Neural cell (in vitro differentiated cells): ENCODE data around the gene KHSRP. TPM values are rescaled to one million over a fixed set of nuclear protein-coding genes. Genes with fewer than 3 reads are reported as not detected.

ENCODE experiments used
- H2AFZ ChIP-seq: fragments of 200-600, 300-800 bp; sonication (generic), shearing (Covaris generic); 2 replicates; pipeline ENCODE4 v1.6.0; 2014; ENCODE audit warnings: low read depth, mild to moderate bottlenecking, antibody characterized with exemption, low read length, moderate library complexity
- H3F3A ChIP-seq: fragments of 200-600 bp; shearing (Covaris generic); 2 replicates; pipeline ENCODE4 v1.6.1; 2016; ENCODE audit warnings: mild to moderate bottlenecking, moderate library complexity, mixed read lengths, antibody characterized with exemption, low read length; ENCODE audit not compliant: insufficient read depth, poor library complexity, severe bottlenecking
- H3K27ac ChIP-seq: fragments of 200-600, 300-800 bp; sonication (generic), shearing (Covaris generic); 2 replicates; pipeline ENCODE4 v1.5.1; 2014; ENCODE audit warnings: mild to moderate bottlenecking, low read length, moderate library complexity
- H3K27me3 ChIP-seq: fragments of 300-800, 200-600 bp; sonication (generic), shearing (Covaris generic); 2 replicates; pipeline ENCODE4 v1.6.0; 2014; ENCODE audit warnings: mild to moderate bottlenecking, low read depth, low read length, moderate library complexity; ENCODE audit not compliant: insufficient read depth
- H3K36me3 ChIP-seq: fragments of 300-800, 200-600 bp; sonication (generic), shearing (Covaris generic); 2 replicates; pipeline ENCODE4 v1.5.1; 2014; ENCODE audit warnings: mild to moderate bottlenecking, antibody characterized with exemption, low read length, moderate library complexity; ENCODE audit not compliant: insufficient read depth
- H3K4me2 ChIP-seq: fragments of 300-800, 200-600 bp; sonication (generic), shearing (Covaris generic); 2 replicates; pipeline ENCODE4 v1.6.0; 2014; ENCODE audit warnings: mild to moderate bottlenecking, low read length
- H3K4me3 ChIP-seq: fragments of 300-800, 200-600 bp; sonication (generic), shearing (Covaris generic); 2 replicates; pipeline ENCODE4 v1.5.1; 2014; ENCODE audit warnings: mild to moderate bottlenecking, low read length, moderate library complexity
- H3K79me2 ChIP-seq: fragments of 200-600 bp; shearing (Covaris generic); replicated peaks from 2 replicates; pipeline ENCODE4 v1.6.0; 2014; ENCODE audit warnings: mild to moderate bottlenecking, low read length, moderate library complexity; ENCODE audit not compliant: insufficient read depth
- H3K9ac ChIP-seq: fragments of 300-800, 200-600 bp; sonication (generic), shearing (Covaris generic); 2 replicates; pipeline ENCODE4 v1.6.1; 2016; ENCODE audit warnings: mild to moderate bottlenecking, low read length, mixed read lengths
- H3K9me2 ChIP-seq: fragments of 200-600 bp; shearing (Covaris generic); 2 replicates; pipeline ENCODE4 v1.6.1; 2016; ENCODE audit warnings: mild to moderate bottlenecking, low read length, mixed read lengths; ENCODE audit not compliant: insufficient read depth
- H3K9me3 ChIP-seq: fragments of 200-600, 300-800 bp; sonication (generic), shearing (Covaris generic); 2 replicates; pipeline ENCODE4 v1.6.1; 2016; ENCODE audit warnings: mild to moderate bottlenecking, mixed run types, low read length, moderate library complexity, mixed read lengths
- H4K20me1 ChIP-seq: fragments of 200-600 bp; shearing (Covaris generic); 2 replicates; pipeline ENCODE4 v1.6.1; 2016; ENCODE audit warnings: mild to moderate bottlenecking, mixed run types; ENCODE audit not compliant: insufficient read depth
- EP300 ChIP-seq: fragments of 450-650 bp; conservative IDR thresholded peaks from 2 replicates; pipeline ENCODE4 v1.6.1; 2014; ENCODE audit warnings: antibody characterized with exemption, mild to moderate bottlenecking, moderate library complexity; ENCODE audit not compliant: poor library complexity, severe bottlenecking
- EZH2 ChIP-seq: fragments of 200-600, 300-800 bp; shearing (Covaris generic), sonication (generic); IDR thresholded peaks from 2 replicates; pipeline ENCODE4 v1.6.1; 2014; ENCODE audit warnings: antibody characterized with exemption, low read length, borderline replicate concordance, mild to moderate bottlenecking; ENCODE audit not compliant: insufficient read depth, poor library complexity, severe bottlenecking
- MXI1 ChIP-seq: fragments of 450-650 bp; conservative IDR thresholded peaks from 2 replicates; pipeline ENCODE4 v1.6.1; 2014; ENCODE audit warnings: antibody characterized with exemption, mild to moderate bottlenecking; ENCODE audit not compliant: poor library complexity, severe bottlenecking
- POLR2AphosphoS5 ChIP-seq: IDR thresholded peaks from 2 replicates; pipeline ENCODE4 v1.6.1; 2012
- RAD21 ChIP-seq: fragments of 450-650 bp; conservative IDR thresholded peaks from 2 replicates; pipeline ENCODE4 v1.6.1; 2014; ENCODE audit warnings: antibody characterized with exemption, mild to moderate bottlenecking, moderate library complexity
- SMC3 ChIP-seq: fragments of 450-650 bp; conservative IDR thresholded peaks from 2 replicates; pipeline ENCODE4 v1.6.1; 2014; ENCODE audit warnings: antibody characterized with exemption, mild to moderate bottlenecking, moderate library complexity; ENCODE audit not compliant: poor library complexity
- TAF1 ChIP-seq: IDR thresholded peaks from 2 replicates; pipeline ENCODE4 v1.6.1; 2012; ENCODE audit warnings: low read depth
- polyA plus RNA-seq: library from polyadenylated mRNA; depleted of rRNA; stranded (reverse); fragments of >200 nt; gene quantifications from 2 replicates; pipeline ENCODE4 v1.2.3, GENCODE V29; 2014
- TF ChIP-seq, protein P1 (sequence below): fragments of 450-650 bp; IDR thresholded peaks from 2 replicates; pipeline ENCODE4 v1.5.1; 2014; ENCODE audit warnings: antibody characterized with exemption, mild to moderate bottlenecking, moderate library complexity; ENCODE audit not compliant: poor library complexity, severe bottlenecking
- TF ChIP-seq, protein P2 (sequence below): IDR thresholded peaks from 2 replicates; pipeline ENCODE4 v1.6.1; 2012; ENCODE audit warnings: borderline replicate concordance

The KHSRP gene
- polyA plus RNA-seq, 1 donor from 2014 or later, result 33.3 TPM

GRCh38 chr19:6409346-6409745, 15.3 kb downstream of the KHSRP start:
- Histone ChIP-seq H3K79me2 (no peaks in the 10 kb centered on the region), H3K4me2 (no peak overlapping the region), H3K9me3 (no peaks in the 10 kb centered on the region), H3K9me2 (no peaks in the 10 kb centered on the region), H3F3A (no peaks in the 10 kb centered on the region), H3K27ac (no peak overlapping the region), H3K9ac (no peak overlapping the region), H4K20me1 (no peaks in the 10 kb centered on the region), H3K4me3 (no peak overlapping the region), H2AFZ (no peak overlapping the region), H3K27me3 (no peaks in the 10 kb centered on the region), H3K36me3 (no peaks in the 10 kb centered on the region)
- TF ChIP-seq EZH2, result no peak
- TF ChIP-seq EP300, result no peak
- no peak for TF ChIP-seq SMC3
- TF ChIP-seq, protein P1, sequence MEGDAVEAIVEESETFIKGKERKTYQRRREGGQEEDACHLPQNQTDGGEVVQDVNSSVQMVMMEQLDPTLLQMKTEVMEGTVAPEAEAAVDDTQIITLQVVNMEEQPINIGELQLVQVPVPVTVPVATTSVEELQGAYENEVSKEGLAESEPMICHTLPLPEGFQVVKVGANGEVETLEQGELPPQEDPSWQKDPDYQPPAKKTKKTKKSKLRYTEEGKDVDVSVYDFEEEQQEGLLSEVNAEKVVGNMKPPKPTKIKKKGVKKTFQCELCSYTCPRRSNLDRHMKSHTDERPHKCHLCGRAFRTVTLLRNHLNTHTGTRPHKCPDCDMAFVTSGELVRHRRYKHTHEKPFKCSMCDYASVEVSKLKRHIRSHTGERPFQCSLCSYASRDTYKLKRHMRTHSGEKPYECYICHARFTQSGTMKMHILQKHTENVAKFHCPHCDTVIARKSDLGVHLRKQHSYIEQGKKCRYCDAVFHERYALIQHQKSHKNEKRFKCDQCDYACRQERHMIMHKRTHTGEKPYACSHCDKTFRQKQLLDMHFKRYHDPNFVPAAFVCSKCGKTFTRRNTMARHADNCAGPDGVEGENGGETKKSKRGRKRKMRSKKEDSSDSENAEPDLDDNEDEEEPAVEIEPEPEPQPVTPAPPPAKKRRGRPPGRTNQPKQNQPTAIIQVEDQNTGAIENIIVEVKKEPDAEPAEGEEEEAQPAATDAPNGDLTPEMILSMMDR, result no peak
- no peak for TF ChIP-seq RAD21
- TF ChIP-seq, protein P2, sequence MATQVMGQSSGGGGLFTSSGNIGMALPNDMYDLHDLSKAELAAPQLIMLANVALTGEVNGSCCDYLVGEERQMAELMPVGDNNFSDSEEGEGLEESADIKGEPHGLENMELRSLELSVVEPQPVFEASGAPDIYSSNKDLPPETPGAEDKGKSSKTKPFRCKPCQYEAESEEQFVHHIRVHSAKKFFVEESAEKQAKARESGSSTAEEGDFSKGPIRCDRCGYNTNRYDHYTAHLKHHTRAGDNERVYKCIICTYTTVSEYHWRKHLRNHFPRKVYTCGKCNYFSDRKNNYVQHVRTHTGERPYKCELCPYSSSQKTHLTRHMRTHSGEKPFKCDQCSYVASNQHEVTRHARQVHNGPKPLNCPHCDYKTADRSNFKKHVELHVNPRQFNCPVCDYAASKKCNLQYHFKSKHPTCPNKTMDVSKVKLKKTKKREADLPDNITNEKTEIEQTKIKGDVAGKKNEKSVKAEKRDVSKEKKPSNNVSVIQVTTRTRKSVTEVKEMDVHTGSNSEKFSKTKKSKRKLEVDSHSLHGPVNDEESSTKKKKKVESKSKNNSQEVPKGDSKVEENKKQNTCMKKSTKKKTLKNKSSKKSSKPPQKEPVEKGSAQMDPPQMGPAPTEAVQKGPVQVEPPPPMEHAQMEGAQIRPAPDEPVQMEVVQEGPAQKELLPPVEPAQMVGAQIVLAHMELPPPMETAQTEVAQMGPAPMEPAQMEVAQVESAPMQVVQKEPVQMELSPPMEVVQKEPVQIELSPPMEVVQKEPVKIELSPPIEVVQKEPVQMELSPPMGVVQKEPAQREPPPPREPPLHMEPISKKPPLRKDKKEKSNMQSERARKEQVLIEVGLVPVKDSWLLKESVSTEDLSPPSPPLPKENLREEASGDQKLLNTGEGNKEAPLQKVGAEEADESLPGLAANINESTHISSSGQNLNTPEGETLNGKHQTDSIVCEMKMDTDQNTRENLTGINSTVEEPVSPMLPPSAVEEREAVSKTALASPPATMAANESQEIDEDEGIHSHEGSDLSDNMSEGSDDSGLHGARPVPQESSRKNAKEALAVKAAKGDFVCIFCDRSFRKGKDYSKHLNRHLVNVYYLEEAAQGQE, result no peak
- TF ChIP-seq TAF1, result no peak
- no peak for TF ChIP-seq MXI1
- TF ChIP-seq POLR2AphosphoS5, result no peak

- Histone ChIP-seq H2AFZ (no peak overlapping the region), H3F3A (no peaks in the 10 kb centered on the region), H3K27me3 (no peaks in the 10 kb centered on the region), H3K36me3 (no peaks in the 10 kb centered on the region), H3K4me2 (no peak overlapping the region), H4K20me1 (no peaks in the 10 kb centered on the region), H3K79me2 (no peaks in the 10 kb centered on the region), H3K4me3 (no peak overlapping the region), H3K9ac (no peak overlapping the region), H3K27ac (no peak overlapping the region), H3K9me2 (no peaks in the 10 kb centered on the region), H3K9me3 (no peaks in the 10 kb centered on the region)
- no peak for TF ChIP-seq EP300
- TF ChIP-seq, protein P2, result no peak
These were observed 18.2 kb downstream of the KHSRP start for GRCh38 chr19:6406401-6406800.
